IMR-90 (cell line): Measurements from ENCODE around the gene ZCCHC14.

Experiments
- CEBPB ChIP-seq: IDR thresholded peaks from 2 replicates; pipeline ENCODE4 v1.6.1; 2012; ENCODE audit warnings: low read depth, low read length, improper control_type of control experiment
- CTCF ChIP-seq: conservative IDR thresholded peaks from 2 replicates; pipeline ENCODE4 v1.5.1; 2012; ENCODE audit warnings: mild to moderate bottlenecking, low read depth, low read length, improper control_type of control experiment
- MAZ ChIP-seq: IDR thresholded peaks from 2 replicates; pipeline ENCODE4 v1.6.1; 2012; ENCODE audit warnings: low read depth, mild to moderate bottlenecking, low read length, improper control_type of control experiment, moderate library complexity, borderline replicate concordance
- MXI1 ChIP-seq: IDR thresholded peaks from 2 replicates; pipeline ENCODE4 v1.6.1; 2012; ENCODE audit warnings: low read depth, mild to moderate bottlenecking, low read length, moderate library complexity, borderline replicate concordance
- POLR2A ChIP-seq: IDR thresholded peaks from 2 replicates; pipeline ENCODE4 v1.6.1; 2012; ENCODE audit warnings: mild to moderate bottlenecking, low read depth, low read length
- RAD21 ChIP-seq: IDR thresholded peaks from 2 replicates; pipeline ENCODE4 v1.6.1; 2012; ENCODE audit warnings: low read length, improper control_type of control experiment
- RFX5 ChIP-seq: IDR thresholded peaks from 2 replicates; pipeline ENCODE4 v1.8.0; 2012; ENCODE audit warnings: low read depth, mild to moderate bottlenecking, low read length, moderate library complexity
- SMC3 ChIP-seq: fragments of 150-350 bp; IDR thresholded peaks from 2 replicates; pipeline ENCODE4 v1.6.1; 2016; ENCODE audit warnings: low read depth, mild to moderate bottlenecking, antibody characterized with exemption, low read length, moderate library complexity
- USF2 ChIP-seq: fragments of 150-350 bp; IDR thresholded peaks from 2 replicates; pipeline ENCODE4 v1.6.1; 2017; ENCODE audit warnings: mild to moderate bottlenecking, antibody characterized with exemption, low read length, low read depth

- TF ChIP-seq POLR2A (no peak), SMC3 (no peak), CEBPB (no peak), CTCF (no peak), USF2 (no peak), MAZ (no peak), RAD21 (no peak), RFX5 (no peak), MXI1 (no peak)
These were observed 133.7 kb downstream of the ZCCHC14 start for GRCh38 chr16:87359121-87359520.
